Measurements from ENCODE around the gene SPATA46. TPM values are rescaled to one million over a fixed set of nuclear protein-coding genes. Genes with fewer than 3 reads are reported as not detected.
A peak's percentile ranks its signal among the peaks of the same experiment; 100 is the strongest.

SPATA46 gene
- total RNA-seq, 1 donor from 2014 or later: not detected

DNA sequence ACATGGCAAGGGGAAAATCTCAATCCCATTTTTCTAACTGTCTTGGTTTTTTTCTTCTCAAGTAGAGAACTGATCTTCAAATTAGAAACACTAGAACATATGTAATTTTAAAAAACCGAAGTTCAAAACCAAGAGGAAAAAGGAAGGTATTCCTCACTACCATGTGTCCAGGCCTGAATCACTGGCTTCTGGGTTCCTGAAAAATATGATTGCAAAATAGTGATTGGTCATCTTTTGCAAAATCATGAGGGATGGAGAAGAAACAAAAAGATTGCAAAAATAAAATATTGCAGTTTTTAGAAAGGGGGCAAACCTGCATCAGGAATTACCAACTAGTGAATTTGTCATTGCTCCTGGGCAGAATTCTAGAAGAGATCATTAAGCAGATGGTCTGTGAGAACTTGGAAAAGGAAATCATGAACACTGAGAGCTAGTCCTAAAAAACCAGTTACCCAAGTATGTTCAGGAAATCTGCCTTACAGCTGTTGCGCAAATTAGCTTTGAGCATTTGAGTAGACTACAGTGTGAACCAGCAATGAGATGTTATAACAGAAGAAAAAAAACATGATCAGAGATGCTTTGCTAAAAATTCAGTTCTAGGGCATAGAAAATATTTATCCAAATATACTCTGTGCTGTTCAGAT, 49.4 kb downstream of the SPATA46 start:
- Mint-ChIP-seq H3K27me3 (ENCODE audit: low read depth) (no peaks in the 10 kb centered on the region), H3K27ac (ENCODE audit: unreplicated experiment) (no peak overlapping the region), H3K36me3 (ENCODE audit: low read depth) (no peaks in the 10 kb centered on the region), H3K4me3 (no peak overlapping the region), H3K4me1 (peaks cover 9% of the 10 kb centered on the region), H3K9me3 (no peaks in the 10 kb centered on the region)
- no peak for DNase-seq (ENCODE audit: low read depth, low spot score)
- TF ChIP-seq, protein P1, sequence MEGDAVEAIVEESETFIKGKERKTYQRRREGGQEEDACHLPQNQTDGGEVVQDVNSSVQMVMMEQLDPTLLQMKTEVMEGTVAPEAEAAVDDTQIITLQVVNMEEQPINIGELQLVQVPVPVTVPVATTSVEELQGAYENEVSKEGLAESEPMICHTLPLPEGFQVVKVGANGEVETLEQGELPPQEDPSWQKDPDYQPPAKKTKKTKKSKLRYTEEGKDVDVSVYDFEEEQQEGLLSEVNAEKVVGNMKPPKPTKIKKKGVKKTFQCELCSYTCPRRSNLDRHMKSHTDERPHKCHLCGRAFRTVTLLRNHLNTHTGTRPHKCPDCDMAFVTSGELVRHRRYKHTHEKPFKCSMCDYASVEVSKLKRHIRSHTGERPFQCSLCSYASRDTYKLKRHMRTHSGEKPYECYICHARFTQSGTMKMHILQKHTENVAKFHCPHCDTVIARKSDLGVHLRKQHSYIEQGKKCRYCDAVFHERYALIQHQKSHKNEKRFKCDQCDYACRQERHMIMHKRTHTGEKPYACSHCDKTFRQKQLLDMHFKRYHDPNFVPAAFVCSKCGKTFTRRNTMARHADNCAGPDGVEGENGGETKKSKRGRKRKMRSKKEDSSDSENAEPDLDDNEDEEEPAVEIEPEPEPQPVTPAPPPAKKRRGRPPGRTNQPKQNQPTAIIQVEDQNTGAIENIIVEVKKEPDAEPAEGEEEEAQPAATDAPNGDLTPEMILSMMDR (conservative IDR thresholded peaks at IDR 0.05): no peak

DNA sequence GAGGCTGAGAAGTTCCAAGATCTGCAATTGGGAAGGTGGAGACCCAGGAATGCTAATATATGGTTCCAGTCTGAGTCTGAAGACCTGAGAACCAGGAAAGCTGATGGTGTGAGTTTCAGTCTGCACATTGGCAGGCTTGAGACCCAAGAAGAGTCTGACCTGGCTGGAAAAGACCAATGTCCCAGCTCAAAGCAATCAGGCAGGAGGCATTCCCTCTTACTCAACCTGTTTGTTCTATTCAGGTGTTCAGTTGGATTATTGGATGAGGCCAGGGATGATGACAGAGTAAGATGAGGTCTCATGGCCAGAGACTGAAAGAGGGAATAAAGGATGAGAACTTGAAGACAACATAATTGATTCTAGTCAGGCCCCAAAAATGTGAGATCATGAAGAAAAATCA, 50.1 kb downstream of the SPATA46 start:
- H3K4me1 Mint-ChIP-seq: peaks cover 9% of the 10 kb centered on the region
- H3K4me3 Mint-ChIP-seq: no peak overlapping the region
- no peak for DNase-seq (ENCODE audit: low read depth, low spot score)

DNA sequence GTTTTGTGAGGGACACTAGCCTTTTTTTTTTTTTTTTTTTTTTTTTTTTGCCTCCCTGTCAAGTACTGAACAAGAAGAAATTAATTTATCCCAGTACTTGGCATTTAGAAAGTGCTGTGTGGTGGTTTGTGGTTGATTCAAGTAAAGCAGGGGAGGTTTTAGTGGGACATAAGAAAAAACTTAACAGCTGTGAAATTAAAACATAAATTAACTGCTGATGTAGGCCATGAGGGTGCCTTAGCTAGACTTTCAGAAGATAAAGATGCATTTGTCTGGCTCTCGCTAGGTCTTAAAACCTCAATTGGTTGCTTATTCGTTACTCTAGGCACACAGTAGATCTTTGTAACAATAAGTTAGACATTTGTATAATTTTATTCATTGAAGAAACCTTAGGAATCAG, 52.3 kb downstream of the SPATA46 start:
- Mint-ChIP-seq H3K9me3 (no peaks in the 10 kb centered on the region), H3K4me1 (peaks cover 15% of the 10 kb centered on the region), H3K4me3 (no peak overlapping the region), H3K27ac (ENCODE audit: unreplicated experiment) (no peak overlapping the region), H3K36me3 (ENCODE audit: low read depth) (no peaks in the 10 kb centered on the region), H3K27me3 (ENCODE audit: low read depth) (no peaks in the 10 kb centered on the region)
- TF ChIP-seq, protein P1 (conservative IDR thresholded peaks at IDR 0.05): no peak
- DNase-seq (ENCODE audit: low read depth, low spot score): no peak

More for the DNA sequence above, 50.1 kb downstream of the SPATA46 start:
- Mint-ChIP-seq H3K27ac (ENCODE audit: unreplicated experiment) (no peak overlapping the region), H3K27me3 (ENCODE audit: low read depth) (no peaks in the 10 kb centered on the region), H3K36me3 (ENCODE audit: low read depth) (no peaks in the 10 kb centered on the region), H3K9me3 (no peaks in the 10 kb centered on the region)
- TF ChIP-seq, protein P1 (conservative IDR thresholded peaks at IDR 0.05): no peak

Small RNA genes lying within 50 kb of the gene (microRNA-seq; reads per million reads assigned to microRNA genes)
- 223 reads per million, percentile 67 among the genes with 10 or more reads in this experiment for gene MIR556

Other genes starting within 250 kb of the SPATA46 start
- 9.3 and 9.8 TPM in 2 replicates for gene C1orf226, start 4.9 kb upstream of the SPATA46 start, total RNA-seq
- gene SH2D1B, start 35.3 kb upstream of the SPATA46 start, total RNA-seq: not detected in 2 replicates
- gene UHMK1, start 121.0 kb upstream of the SPATA46 start, total RNA-seq: 21.7 and 22.2 TPM in 2 replicates
- gene UAP1, start 184.9 kb upstream of the SPATA46 start, total RNA-seq: 34.1 and 38.6 TPM in 2 replicates

All from neural crest cell (in vitro differentiated cells).